PFSK-1 (cell line): Measurements from ENCODE around the gene CASP9.

ENCODE experiments used
- FOXP2 ChIP-seq: optimal IDR thresholded peaks from 2 replicates; pipeline ENCODE3; 2011; ENCODE audit warnings: borderline replicate concordance, control low read depth, inconsistent platforms; ENCODE audit not compliant: insufficient read depth; ENCODE audit errors: extremely low read length, extremely low read depth
- POLR2AphosphoS5 ChIP-seq: IDR thresholded peaks from 2 replicates; pipeline ENCODE4 v1.6.1; 2012; ENCODE audit warnings: low read depth, mild to moderate bottlenecking, control low read depth, low read length, moderate library complexity
- REST ChIP-seq, 2 experiments: IDR thresholded peaks; 2 replicates each; pipeline versions ENCODE4 v1.6.1 to v1.8.0; 2011 to 2012; ENCODE audit warnings: low read depth in 2 of 2, low read length in 2 of 2, control low read depth in 1 of 2, inconsistent platforms in 1 of 2, mild to moderate bottlenecking in 1 of 2, moderate library complexity in 1 of 2; ENCODE audit not compliant: insufficient read depth in 1 of 2
- SIN3A ChIP-seq: IDR thresholded peaks from 2 replicates; pipeline ENCODE4 v1.6.1; 2012; ENCODE audit warnings: mild to moderate bottlenecking, low read length, moderate library complexity, borderline replicate concordance; ENCODE audit not compliant: insufficient read depth
- TAF1 ChIP-seq: IDR thresholded peaks from 2 replicates; pipeline ENCODE4 v1.6.1; 2012; ENCODE audit warnings: low read length, control low read depth, borderline replicate concordance; ENCODE audit not compliant: insufficient read depth

The CASP9 gene

DNA sequence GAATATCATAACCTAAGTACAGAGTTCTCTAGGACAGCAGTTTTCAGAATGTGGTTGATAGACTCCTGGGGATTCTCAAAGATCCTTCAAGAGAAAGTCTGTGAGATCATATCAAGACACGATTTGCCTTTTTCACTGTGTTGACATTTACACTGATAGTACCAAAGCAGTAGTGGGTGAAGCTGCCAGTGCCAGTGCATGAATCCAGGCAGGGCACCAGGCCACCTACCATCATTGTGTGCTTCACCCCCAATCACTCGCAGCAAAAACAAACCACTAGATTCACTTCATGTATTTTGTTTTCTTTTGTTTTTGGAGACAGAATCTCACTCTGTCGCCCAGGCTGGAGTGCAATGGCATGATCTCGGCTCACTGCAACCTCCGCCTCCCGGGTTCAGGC lies 26.6 kb upstream of the CASP9 start:
- TF ChIP-seq FOXP2 (no peak), SIN3A (no peak), TAF1 (no peak), POLR2AphosphoS5 (no peak), REST (IDR thresholded peaks at IDR 0.05; ENCODE audit: insufficient read depth in 1 of 2, low read depth in 2 of 2, low read length in 2 of 2) (no peak)

- TF ChIP-seq POLR2AphosphoS5, result no peak
- TF ChIP-seq SIN3A, result no peak
- TF ChIP-seq REST (IDR thresholded peaks at IDR 0.05; ENCODE audit: insufficient read depth in 1 of 2, low read depth in 2 of 2, low read length in 2 of 2), result no peak
- no peak for TF ChIP-seq FOXP2
- no peak for TF ChIP-seq TAF1
Measured at GRCh38 chr1:15546641-15547040, 22.6 kb upstream of the CASP9 start.

- TF ChIP-seq REST (IDR thresholded peaks at IDR 0.05; ENCODE audit: insufficient read depth in 1 of 2, low read depth in 2 of 2, low read length in 2 of 2) (no peak), TAF1 (no peak), POLR2AphosphoS5 (no peak)
Measured at GRCh38 chr1:15543589-15544568, 19.9 kb upstream of the CASP9 start.

GRCh38 chr1:15543251-15543588 lies 19.2 kb upstream of the CASP9 start:
- no peak for TF ChIP-seq FOXP2
- TF ChIP-seq REST (IDR thresholded peaks at IDR 0.05; ENCODE audit: insufficient read depth in 1 of 2, low read depth in 2 of 2, low read length in 2 of 2), result no peak
- TF ChIP-seq TAF1, result no peak
- no peak for TF ChIP-seq SIN3A
- no peak for TF ChIP-seq POLR2AphosphoS5
